Activated naive CD4-positive, alpha-beta T cell treated with anti-CD3 and anti-CD28 coated beads, Interleukin-2, amount 10 ng/mL, durations not matched to agents 7 days and 5 days (primary cell): Measurements from ENCODE around the gene UBE2S.
"Not testable (repeated sequence)": the region's sequence is repeated elsewhere in the genome, so short reads cannot be mapped to it uniquely, and the experiment has no call there.

Experiments used
- CTCF ChIA-PET: fragments of 350-600 bp; sonication (Branson Sonifier 250); formaldehyde crosslinking; loops from one replicate; lab custom pipeline; 2021; ENCODE audit warnings: antibody characterized with exemption; lab: Charles Lee
- DNase-seq: peaks from one replicate; pipeline ENCODE4 v3.0.0-alpha.2; 2020
- H3K27ac Mint-ChIP-seq: one replicate; pipeline ENCODE4 v1.8.0; 2021; ENCODE audit warnings: mild to moderate bottlenecking, moderate library complexity, mixed read lengths
- H3K27me3 Mint-ChIP-seq: one replicate; pipeline ENCODE4 v1.8.0; 2021; ENCODE audit warnings: mild to moderate bottlenecking, mixed read lengths
- H3K36me3 Mint-ChIP-seq: one replicate; pipeline ENCODE4 v1.8.0; 2021; ENCODE audit warnings: mixed read lengths
- H3K4me1 Mint-ChIP-seq: one replicate; pipeline ENCODE4 v1.8.0; 2021; ENCODE audit warnings: mixed read lengths
- H3K4me3 Mint-ChIP-seq: one replicate; pipeline ENCODE4 v1.8.0; 2021; ENCODE audit warnings: mild to moderate bottlenecking, moderate library complexity, mixed read lengths
- H3K9me3 Mint-ChIP-seq: one replicate; pipeline ENCODE4 v1.8.0; 2021; ENCODE audit warnings: mixed read lengths

UBE2S gene

DNA sequence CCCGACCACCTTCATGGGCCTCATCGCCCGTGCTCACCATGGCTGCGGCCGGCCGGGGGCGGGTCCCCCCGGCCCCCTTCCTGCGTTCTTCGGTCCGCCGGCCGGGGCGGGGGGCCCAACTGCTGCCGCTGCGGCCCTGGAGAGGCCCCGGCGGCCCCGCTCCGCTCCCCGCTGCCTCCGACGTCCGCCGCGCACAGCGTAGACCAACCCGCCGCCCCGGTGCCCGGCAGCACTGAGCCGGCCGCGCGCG is at the start of gene UBE2S:
UBE2S (minus strand) TSS at position 239 of the 250 bp plus-strand sequence; CDS start at position 40, 199 bp downstream.
- CTCF ChIA-PET, DNase-seq: not testable (repeated sequence)
- H3K27me3 Mint-ChIP-seq = peaks cover 20% of the 10 kb centered on the region
- peaks cover 45% of the 10 kb centered on the region for H3K36me3 Mint-ChIP-seq
- H3K4me3 Mint-ChIP-seq = peak within 1 kb of the TSS; percentile 95
- peaks cover 49% of the 10 kb centered on the region for H3K4me1 Mint-ChIP-seq
- peak within 1 kb of the TSS; percentile 98 for H3K27ac Mint-ChIP-seq
- peaks cover 13% of the 10 kb centered on the region for H3K9me3 Mint-ChIP-seq

DNA sequence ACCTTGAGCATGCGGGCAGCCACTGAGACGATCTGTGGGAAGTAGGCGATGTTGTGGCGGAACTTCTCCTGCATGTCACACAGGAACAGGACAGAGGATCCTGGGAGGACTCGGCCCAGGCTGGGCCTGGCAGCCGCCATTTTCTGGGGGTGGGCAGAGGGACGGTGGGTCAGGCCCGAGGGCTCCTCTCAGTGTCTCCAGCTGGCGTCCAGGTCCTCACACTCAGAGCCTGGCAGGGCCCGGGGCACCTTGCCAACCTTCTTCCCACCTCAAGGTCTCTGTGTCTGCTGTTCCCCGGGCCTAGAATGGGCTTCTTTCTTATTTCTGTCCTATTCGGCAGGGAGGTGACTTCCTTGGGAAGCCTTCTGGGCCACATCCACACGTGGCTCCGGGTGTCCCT is 48.8 kb upstream of the UBE2S start:
- DNase-seq = no peak
- H3K27ac Mint-ChIP-seq = no peak overlapping the region
- H3K36me3 Mint-ChIP-seq = peaks cover 3% of the 10 kb centered on the region
- peaks cover 33% of the 10 kb centered on the region for H3K27me3 Mint-ChIP-seq
- CTCF ChIA-PET = no interaction called here
- H3K9me3 Mint-ChIP-seq = no peaks in the 10 kb centered on the region
- H3K4me3 Mint-ChIP-seq = no peak overlapping the region
- H3K4me1 Mint-ChIP-seq = peaks cover 18% of the 10 kb centered on the region

DNA sequence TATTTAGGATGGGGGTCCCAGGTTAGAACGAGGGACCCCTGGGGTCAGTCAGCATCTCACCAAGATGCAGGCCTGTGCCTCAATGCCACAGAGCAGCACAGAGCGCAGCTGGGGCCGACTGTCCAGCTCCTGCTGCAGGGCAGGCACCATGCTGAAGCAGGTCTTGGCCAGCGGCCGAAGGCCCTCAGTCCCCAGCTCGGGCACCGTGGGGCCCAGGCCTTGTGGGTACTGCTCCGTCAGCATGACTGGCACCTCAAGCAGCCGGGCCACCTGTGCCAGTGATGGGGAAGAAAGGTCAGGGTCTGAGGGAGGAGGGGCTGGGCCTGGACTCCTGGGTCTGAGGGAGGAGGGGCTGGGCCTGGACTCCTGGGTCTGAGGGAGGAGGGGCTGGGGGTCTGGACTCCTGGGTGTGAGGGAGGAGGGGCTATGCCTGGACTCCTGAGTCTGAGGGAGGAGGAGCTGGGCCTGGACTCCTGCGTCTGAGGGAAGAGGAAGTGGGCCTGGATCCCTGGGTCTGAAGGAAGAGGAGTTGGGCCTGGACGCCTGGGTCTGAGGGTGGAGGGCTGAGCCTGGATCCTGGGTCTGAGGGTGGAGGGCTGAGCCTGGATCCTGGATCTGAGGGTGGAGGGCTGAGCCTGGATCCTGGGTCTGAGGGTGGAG is 48.1 kb upstream of the UBE2S start:
- H3K36me3 Mint-ChIP-seq = peaks cover 3% of the 10 kb centered on the region
- H3K27ac Mint-ChIP-seq = no peak overlapping the region
- H3K4me3 Mint-ChIP-seq = no peak overlapping the region
- H3K27me3 Mint-ChIP-seq = peaks cover 39% of the 10 kb centered on the region
- CTCF ChIA-PET = no interaction called here
- H3K9me3 Mint-ChIP-seq = no peaks in the 10 kb centered on the region
- no peak for DNase-seq
- peaks cover 15% of the 10 kb centered on the region for H3K4me1 Mint-ChIP-seq

DNA sequence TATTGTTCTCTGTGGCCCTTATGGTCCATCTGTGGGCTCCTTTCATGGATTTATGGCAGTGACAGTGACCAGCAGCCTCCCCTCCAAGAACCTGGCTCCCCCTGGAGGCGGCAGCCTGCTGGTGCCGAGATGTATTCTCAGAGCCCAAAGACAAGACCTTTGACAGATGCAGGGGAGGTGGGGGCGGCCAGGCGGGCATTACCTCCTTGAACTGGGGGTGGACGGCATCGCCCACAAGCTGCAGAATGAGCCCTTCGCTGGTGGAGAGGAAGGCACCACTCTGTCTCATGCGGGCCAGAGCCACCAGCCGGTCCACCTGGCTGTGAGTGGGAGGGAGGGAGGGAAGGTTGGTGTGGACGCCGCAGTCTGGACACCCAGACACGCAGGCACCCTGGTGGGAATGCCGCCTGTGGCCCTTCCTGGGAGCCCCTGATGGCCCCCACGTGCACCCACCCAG is 47.2 kb upstream of the UBE2S start:
- Mint-ChIP-seq H3K9me3 (no peaks in the 10 kb centered on the region), H3K36me3 (peaks cover 3% of the 10 kb centered on the region), H3K4me1 (peaks cover 6% of the 10 kb centered on the region), H3K27me3 (peaks cover 45% of the 10 kb centered on the region), H3K4me3 (no peak overlapping the region), H3K27ac (no peak overlapping the region)
- DNase-seq = peak; percentile 71
- CTCF ChIA-PET = interaction anchor here (1.1 to 2.3 kb wide), 3 partner anchors 18 to 314 kb away, joined by 4 to 8 read pairs (median 8); no protein-coding TSS in a partner anchor

DNA sequence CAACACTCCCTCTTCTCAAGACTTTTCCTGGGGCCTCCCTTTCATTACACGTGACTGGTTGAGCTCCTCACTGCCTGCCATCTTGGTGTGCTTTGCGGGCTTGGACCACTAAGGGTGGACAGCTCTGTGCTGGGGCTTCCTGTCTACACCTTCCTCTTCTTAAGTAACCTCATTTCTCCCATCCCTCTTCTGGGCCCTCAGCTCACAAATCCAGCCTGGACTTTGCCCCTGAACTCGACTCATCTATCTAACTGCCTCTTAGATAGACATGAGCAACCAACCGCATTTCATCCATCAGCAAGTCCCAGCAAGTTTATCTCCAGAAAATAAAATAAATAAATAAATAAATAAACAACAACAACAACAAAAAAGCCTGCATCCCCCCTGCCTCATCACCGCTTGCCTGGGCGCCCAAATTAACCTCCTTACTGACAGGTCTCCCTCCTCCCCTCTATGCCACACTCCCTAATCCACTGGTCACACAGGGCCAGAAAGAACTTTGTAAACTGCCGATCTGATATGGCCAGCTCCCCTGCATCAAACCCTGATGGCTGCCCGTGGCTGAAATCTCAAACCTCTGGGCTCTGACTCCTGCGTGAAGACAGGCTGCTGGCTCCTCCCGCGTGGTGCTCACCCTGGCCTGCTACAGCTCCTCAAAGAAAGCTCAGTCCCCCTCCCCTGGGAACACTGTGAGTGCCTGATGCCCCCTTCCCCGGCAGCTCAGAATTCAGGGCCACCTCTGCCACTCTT is 46.1 kb upstream of the UBE2S start:
- CTCF ChIA-PET = interaction anchor here (0.8 to 2.3 kb wide), 8 partner anchors 17 to 312 kb away, joined by 3 to 8 read pairs (median 5); no protein-coding TSS in a partner anchor
- peaks cover 45% of the 10 kb centered on the region for H3K27me3 Mint-ChIP-seq
- no peak overlapping the region for H3K4me3 Mint-ChIP-seq

GRCh38 chr19:55452749-55453346 is 45.3 kb upstream of the UBE2S start:
- H3K9me3 Mint-ChIP-seq = no peaks in the 10 kb centered on the region
- no peak overlapping the region for H3K4me3 Mint-ChIP-seq
- H3K27ac Mint-ChIP-seq = no peak overlapping the region
- CTCF ChIA-PET = interaction anchor here (0.5 to 2.3 kb wide), 4 partner anchors 16 to 441 kb away, joined by 3 to 8 read pairs (median 8); no protein-coding TSS in a partner anchor
- H3K4me1 Mint-ChIP-seq = peaks cover 6% of the 10 kb centered on the region
- H3K36me3 Mint-ChIP-seq = peaks cover 3% of the 10 kb centered on the region
- DNase-seq = peak; percentile 59
- peaks cover 45% of the 10 kb centered on the region for H3K27me3 Mint-ChIP-seq

More for the DNA sequence above, 46.1 kb upstream of the UBE2S start:
- peaks cover 6% of the 10 kb centered on the region for H3K4me1 Mint-ChIP-seq
- H3K36me3 Mint-ChIP-seq = peaks cover 3% of the 10 kb centered on the region
- no peaks in the 10 kb centered on the region for H3K9me3 Mint-ChIP-seq
- no peak for DNase-seq
- H3K27ac Mint-ChIP-seq = peak overlapping the region; percentile 46

DNA sequence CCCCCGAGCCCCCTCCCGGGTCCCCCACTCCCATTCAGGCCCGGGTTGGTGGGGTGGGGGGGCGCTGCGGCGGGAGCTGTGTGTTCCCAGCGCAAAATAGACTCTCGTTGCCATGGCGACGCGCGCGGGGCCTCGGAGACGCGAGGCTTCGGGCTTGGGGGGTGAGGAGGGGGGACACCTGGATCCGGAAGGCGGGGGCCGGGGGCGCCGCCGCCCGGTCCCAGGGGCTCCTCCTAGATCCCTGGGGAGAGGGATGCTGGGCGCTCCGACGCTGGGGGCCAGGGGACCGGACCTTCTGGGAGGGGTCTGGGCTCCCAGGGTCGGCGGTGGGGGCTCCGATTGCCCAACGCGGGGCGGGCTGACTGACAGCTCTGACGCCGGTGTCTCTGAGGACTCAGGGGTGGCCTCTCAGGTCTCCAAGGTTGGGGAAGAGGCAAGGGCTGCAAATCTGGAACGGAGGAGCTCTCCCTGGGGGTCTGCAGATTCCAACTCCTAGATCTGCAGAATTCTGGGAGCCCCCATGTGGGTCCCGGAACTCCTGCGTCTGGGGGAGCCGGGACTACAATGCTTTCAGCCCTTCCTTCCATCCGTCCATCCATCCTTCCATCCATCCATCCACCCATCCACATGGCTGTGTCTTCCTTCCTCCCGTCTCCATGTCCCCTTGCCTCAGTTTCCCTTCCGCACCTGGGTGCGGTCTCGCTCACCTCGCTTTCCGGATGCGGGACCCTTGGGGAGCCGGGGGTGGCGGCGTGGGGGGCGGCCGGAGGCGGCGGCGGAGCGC is 44.6 kb upstream of the UBE2S start:
- Mint-ChIP-seq H3K9me3 (no peaks in the 10 kb centered on the region), H3K36me3 (peaks cover 3% of the 10 kb centered on the region), H3K27me3 (peaks cover 45% of the 10 kb centered on the region), H3K27ac (no peak overlapping the region), H3K4me3 (no peak overlapping the region), H3K4me1 (peaks cover 6% of the 10 kb centered on the region)
- peak; percentile 47 for DNase-seq
- CTCF ChIA-PET = interaction anchor here (0.5 to 2.3 kb wide), 3 partner anchors 52 to 440 kb away, joined by 3 to 8 read pairs (median 7); no protein-coding TSS in a partner anchor

GRCh38 chr19:55451163-55451964 is 43.8 kb upstream of the UBE2S start:
- peaks cover 6% of the 10 kb centered on the region for H3K4me1 Mint-ChIP-seq
- H3K4me3 Mint-ChIP-seq = no peak overlapping the region
- CTCF ChIA-PET = no interaction called here
- H3K36me3 Mint-ChIP-seq = peaks cover 3% of the 10 kb centered on the region
- H3K27me3 Mint-ChIP-seq = peaks cover 45% of the 10 kb centered on the region
- H3K9me3 Mint-ChIP-seq = no peaks in the 10 kb centered on the region
- no peak overlapping the region for H3K27ac Mint-ChIP-seq
- no peak for DNase-seq

GRCh38 chr19:55449469-55449868 is 41.9 kb upstream of the UBE2S start:
- peaks cover 3% of the 10 kb centered on the region for H3K36me3 Mint-ChIP-seq
- CTCF ChIA-PET = no interaction called here
- no peak overlapping the region for H3K27ac Mint-ChIP-seq
- no peak for DNase-seq
- peaks cover 6% of the 10 kb centered on the region for H3K4me1 Mint-ChIP-seq
- H3K4me3 Mint-ChIP-seq = no peak overlapping the region
- no peaks in the 10 kb centered on the region for H3K9me3 Mint-ChIP-seq
- H3K27me3 Mint-ChIP-seq = peaks cover 58% of the 10 kb centered on the region

DNA sequence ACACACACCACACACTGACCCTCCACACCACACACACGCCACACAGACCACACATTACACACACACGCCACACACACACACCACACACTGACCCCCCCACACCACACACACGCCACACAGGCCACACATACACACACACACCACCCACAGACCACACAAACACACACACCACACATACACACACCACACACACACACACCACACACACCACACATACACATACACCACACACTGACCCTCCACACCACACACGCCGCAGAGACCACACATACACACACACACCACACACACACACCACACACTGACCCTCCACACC is 40.5 kb upstream of the UBE2S start:
- H3K4me3 Mint-ChIP-seq, CTCF ChIA-PET, H3K4me1 Mint-ChIP-seq, H3K27ac Mint-ChIP-seq, H3K36me3 Mint-ChIP-seq, H3K9me3 Mint-ChIP-seq, DNase-seq: not testable (repeated sequence)
- H3K27me3 Mint-ChIP-seq = peaks cover 60% of the 10 kb centered on the region

DNA sequence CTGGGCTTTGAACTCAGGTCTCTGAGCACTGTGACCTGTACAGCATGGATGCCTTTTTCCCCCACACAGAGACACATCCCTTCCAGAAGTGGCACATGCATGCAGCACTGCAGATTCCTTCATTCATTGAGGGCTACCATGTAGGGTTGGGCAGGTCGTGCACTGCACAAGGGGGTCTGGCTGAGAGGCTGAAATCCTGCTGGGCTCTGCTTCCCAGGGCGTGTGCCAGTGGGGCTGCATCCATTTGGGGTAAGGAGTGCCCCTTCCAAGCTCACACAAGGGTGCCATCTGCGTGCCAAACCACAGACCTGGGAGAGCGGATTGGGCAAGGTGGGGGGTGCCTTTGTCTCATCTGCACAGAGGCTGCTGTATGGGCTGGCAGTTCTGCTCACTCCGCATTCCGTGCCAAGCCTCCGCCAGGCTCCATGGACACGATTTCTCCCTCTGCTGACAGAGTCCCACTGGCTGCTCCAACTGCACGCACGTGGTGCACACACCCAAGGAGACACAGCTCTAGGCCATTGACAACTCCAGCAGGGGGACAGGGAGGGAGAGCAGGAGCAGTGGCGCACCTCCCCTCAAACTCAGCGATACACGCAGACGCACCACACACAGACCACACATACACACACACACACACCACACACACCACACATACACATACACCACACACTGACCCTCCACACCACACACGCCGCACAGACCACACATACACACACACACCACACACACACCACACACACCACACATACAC is 40.0 kb upstream of the UBE2S start:
- H3K4me3 Mint-ChIP-seq = no peak overlapping the region
- no peak overlapping the region for H3K27ac Mint-ChIP-seq
- H3K4me1 Mint-ChIP-seq = peaks cover 5% of the 10 kb centered on the region
- peaks cover 60% of the 10 kb centered on the region for H3K27me3 Mint-ChIP-seq
- no peaks in the 10 kb centered on the region for H3K36me3 Mint-ChIP-seq
- DNase-seq = no peak
- CTCF ChIA-PET = no interaction called here
- H3K9me3 Mint-ChIP-seq = no peaks in the 10 kb centered on the region

DNA sequence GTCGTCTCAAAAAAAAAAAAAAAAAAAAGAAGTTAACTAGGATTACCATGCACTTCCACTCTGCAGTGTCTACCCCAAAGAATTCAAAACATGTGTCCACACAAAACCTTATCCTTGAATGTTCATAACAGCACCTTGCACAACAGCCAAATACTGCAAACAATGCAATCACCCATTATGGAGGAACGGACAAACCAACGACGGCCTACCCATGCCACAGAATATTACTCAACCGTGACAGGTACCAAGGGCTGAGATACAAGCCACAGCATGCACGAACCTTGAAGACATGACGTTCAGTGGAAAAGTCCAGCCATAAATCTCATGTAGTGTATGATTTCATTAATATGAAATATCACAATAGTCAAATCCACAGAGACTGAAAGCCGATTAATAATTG is 38.5 kb upstream of the UBE2S start:
- H3K4me3 Mint-ChIP-seq = no peak overlapping the region
- no peak overlapping the region for H3K27ac Mint-ChIP-seq
- CTCF ChIA-PET = no interaction called here

GRCh38 chr19:55444646-55445045 is 37.1 kb upstream of the UBE2S start:
- no peaks in the 10 kb centered on the region for H3K9me3 Mint-ChIP-seq
- CTCF ChIA-PET = interaction anchor here (1.1 kb wide), 1 partner anchor 58 kb away, joined by 3 read pairs; no protein-coding TSS in a partner anchor
- H3K4me1 Mint-ChIP-seq = peaks cover 16% of the 10 kb centered on the region
- no peak for DNase-seq
- H3K4me3 Mint-ChIP-seq = no peak overlapping the region
- H3K27me3 Mint-ChIP-seq = peaks cover 65% of the 10 kb centered on the region
- H3K36me3 Mint-ChIP-seq = no peaks in the 10 kb centered on the region
- no peak overlapping the region for H3K27ac Mint-ChIP-seq

More for the DNA sequence above, 38.5 kb upstream of the UBE2S start:
- no peak for DNase-seq
- peaks cover 12% of the 10 kb centered on the region for H3K4me1 Mint-ChIP-seq
- H3K27me3 Mint-ChIP-seq = peaks cover 60% of the 10 kb centered on the region
- no peaks in the 10 kb centered on the region for H3K9me3 Mint-ChIP-seq
- H3K36me3 Mint-ChIP-seq = no peaks in the 10 kb centered on the region
